GM12878 (cell line): ENCODE measurements around the gene TMEM151A. TPM values are rescaled to one million over a fixed set of nuclear protein-coding genes. Genes with fewer than 3 reads are reported as not detected.

Source experiments
- BRCA1 ChIP-seq: IDR thresholded peaks from 2 replicates; pipeline ENCODE4 v1.6.1; 2011; ENCODE audit warnings: low read depth, low read length, improper control_type of control experiment
- EGR1 ChIP-seq, 2 experiments: IDR thresholded peaks; 1 replicate in 1 of 2; 2 replicates in 1 of 2; pipeline ENCODE4 v1.6.1; 2011 to 2012; ENCODE audit warnings: low read depth in 2 of 2, low read length in 2 of 2, borderline replicate concordance in 1 of 2, mild to moderate bottlenecking in 1 of 2, moderate library complexity in 1 of 2
- EP300 ChIP-seq, 2 experiments: fragments of 150-350 bp in 1 of 2; IDR thresholded peaks; 2 replicates each; pipeline ENCODE4 v1.6.1; 2011 to 2012; ENCODE audit warnings: low read depth in 2 of 2, low read length in 2 of 2, borderline replicate concordance in 1 of 2, improper control_type of control experiment in 1 of 2, inconsistent platforms in 1 of 2; ENCODE audit not compliant: control insufficient read depth in 1 of 2
- NFXL1 ChIP-seq: fragments of 450-650 bp; IDR thresholded peaks from 2 replicates; pipeline ENCODE4 v1.6.1; 2017; ENCODE audit warnings: antibody characterized with exemption, mild to moderate bottlenecking, borderline replicate concordance
- NRF1 ChIP-seq: conservative IDR thresholded peaks from 2 replicates; pipeline ENCODE4 v1.6.1; 2011; ENCODE audit warnings: mild to moderate bottlenecking, low read depth, low read length, improper control_type of control experiment
- SP1 ChIP-seq: IDR thresholded peaks from one replicate; pipeline ENCODE4 v1.6.1; 2011; ENCODE audit warnings: low read depth, low read length
- TAF1 ChIP-seq: IDR thresholded peaks from 2 replicates; pipeline ENCODE4 v1.6.1; 2011; ENCODE audit warnings: mild to moderate bottlenecking, low read depth, low read length, borderline replicate concordance
- TBL1XR1 ChIP-seq: IDR thresholded peaks from 2 replicates; pipeline ENCODE4 v1.6.1; 2012; ENCODE audit warnings: low read depth, low read length, improper control_type of control experiment
- ZNF274 ChIP-seq: IDR thresholded peaks from one replicate; pipeline ENCODE4 v1.8.0; 2011; ENCODE audit not compliant: insufficient read length, insufficient read depth
- polyA plus RNA-seq, 11 experiments: library from polyadenylated mRNA; depleted of rRNA in 4 of 11; unstranded in 6 of 11; stranded (reverse) in 5 of 11; fragments of >200 nt; fragmentation: Nextera tagmentation in 4 of 11; fragmentation: Illumina TruSeq in 1 of 11; extraction: Ambion mirVana in 4 of 11; extraction: Trizol in 1 of 11; gene quantifications; 1 replicate in 1 of 11; 2 replicates in 10 of 11; pipeline versions ENCODE4 v1.2.1 to v1.2.3, GENCODE V29; 2011 to 2016; ENCODE audit warnings: inconsistent platforms in 2 of 11, missing spikeins in 2 of 11, low read depth in 1 of 11
- total RNA-seq, 4 experiments: library from RNA; depleted of rRNA in 3 of 4; stranded (reverse); fragments of >200 nt in 3 of 4; fragmentation: Illumina TruSeq in 1 of 4; extraction: Trizol in 1 of 4; gene quantifications; 2 replicates each; pipeline versions ENCODE4 v1.2.1 to v1.2.3, GENCODE V29; 2013 to 2021
- TF ChIP-seq, protein P1 (sequence below), 3 experiments: IDR thresholded peaks in 2 of 3; conservative IDR thresholded peaks in 1 of 3; 2 replicates each; pipeline ENCODE4 v1.5.1; 2011; ENCODE audit warnings: low read depth in 3 of 3, low read length in 3 of 3, mild to moderate bottlenecking in 3 of 3, control low read depth in 2 of 3, moderate library complexity in 2 of 3, inconsistent platforms in 1 of 3, mixed read lengths in 1 of 3; ENCODE audit not compliant: control insufficient read depth in 2 of 3, insufficient read depth in 1 of 3; ENCODE audit errors: extremely low read depth in 1 of 3
- TF ChIP-seq, protein P2 (sequence below): fragments of 450-650 bp; formaldehyde crosslinking; IDR thresholded peaks from 2 replicates; pipeline ENCODE4 v1.4.0; 2020; ENCODE audit warnings: mild to moderate bottlenecking, moderate library complexity
- TF ChIP-seq, protein P3 (sequence below): fragments of 450-650 bp; IDR thresholded peaks from 2 replicates; pipeline ENCODE4 v1.6.1; 2017; ENCODE audit warnings: antibody characterized with exemption, mild to moderate bottlenecking, moderate library complexity

Gene TMEM151A
- total and polyA plus RNA-seq, 10 of the 15 experiments (the other 5 are each of a cell fraction or from before 2014, with no cell fraction given) = not detected

DNA sequence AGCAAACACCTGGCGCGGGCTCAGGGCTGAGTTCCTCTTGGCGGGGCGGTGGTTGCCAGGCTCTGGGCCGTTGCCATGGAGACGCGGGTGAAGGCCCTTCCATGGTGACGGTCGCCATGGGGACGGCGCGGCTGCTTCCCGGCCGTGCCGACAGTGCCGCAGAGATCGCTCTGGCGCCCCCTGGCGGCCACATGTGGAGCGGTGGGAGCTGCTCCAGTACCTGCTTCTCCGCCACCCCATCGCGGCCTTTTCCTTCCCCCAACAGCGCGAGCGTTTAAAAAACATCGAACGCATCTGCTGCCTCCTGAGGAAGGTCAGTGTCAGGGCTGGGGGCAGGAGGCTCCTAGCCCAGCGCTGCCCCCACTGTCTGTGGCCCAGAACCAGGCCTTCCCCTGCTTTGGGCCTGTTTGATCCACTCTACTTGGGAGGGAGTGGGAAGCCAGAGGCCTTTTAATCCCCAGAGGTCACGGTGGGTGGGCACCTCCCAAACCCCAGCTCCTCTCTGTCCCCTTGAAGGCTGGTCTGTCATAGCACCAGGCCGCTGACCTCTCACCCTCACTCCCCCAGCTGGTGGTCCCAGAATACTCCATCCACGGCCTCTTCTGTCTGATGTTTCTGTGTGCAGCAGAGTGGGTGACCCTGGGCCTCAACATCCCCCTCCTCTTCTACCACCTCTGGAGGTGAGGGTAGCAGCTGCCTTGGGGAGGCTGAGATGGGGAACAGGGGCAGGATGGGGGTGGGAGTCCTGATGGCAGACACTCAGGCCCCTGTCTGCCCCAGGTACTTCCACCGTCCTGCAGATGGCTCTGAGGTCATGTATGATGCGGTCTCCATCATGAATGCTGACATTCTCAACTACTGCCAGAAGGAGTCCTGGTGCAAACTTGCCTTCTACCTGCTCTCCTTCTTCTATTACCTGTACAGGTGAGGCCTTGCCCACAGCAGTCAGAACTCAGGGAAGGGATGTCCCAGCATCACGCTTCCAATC, 8.9 kb upstream of the TMEM151A start (continued):
- TF ChIP-seq EP300 (IDR thresholded peaks at IDR 0.05; ENCODE audit: borderline replicate concordance in 1 of 2, control insufficient read depth in 1 of 2, low read depth in 2 of 2, low read length in 2 of 2) (peak; percentile 33 to 45; a peak in 1 of 4 replicates), SP1 (peak; percentile 42), EGR1 (IDR thresholded peaks at IDR 0.05; ENCODE audit: borderline replicate concordance in 1 of 2, low read depth in 2 of 2, low read length in 2 of 2) (peak; percentile 8 to 59; a peak in 1 of 3 replicates), NRF1 (no peak), TAF1 (no peak), NFXL1 (no peak), TBL1XR1 (no peak), BRCA1 (no peak; the same call in 1 of the 2 replicates), ZNF274 (no peak)
- TF ChIP-seq, protein P1, sequence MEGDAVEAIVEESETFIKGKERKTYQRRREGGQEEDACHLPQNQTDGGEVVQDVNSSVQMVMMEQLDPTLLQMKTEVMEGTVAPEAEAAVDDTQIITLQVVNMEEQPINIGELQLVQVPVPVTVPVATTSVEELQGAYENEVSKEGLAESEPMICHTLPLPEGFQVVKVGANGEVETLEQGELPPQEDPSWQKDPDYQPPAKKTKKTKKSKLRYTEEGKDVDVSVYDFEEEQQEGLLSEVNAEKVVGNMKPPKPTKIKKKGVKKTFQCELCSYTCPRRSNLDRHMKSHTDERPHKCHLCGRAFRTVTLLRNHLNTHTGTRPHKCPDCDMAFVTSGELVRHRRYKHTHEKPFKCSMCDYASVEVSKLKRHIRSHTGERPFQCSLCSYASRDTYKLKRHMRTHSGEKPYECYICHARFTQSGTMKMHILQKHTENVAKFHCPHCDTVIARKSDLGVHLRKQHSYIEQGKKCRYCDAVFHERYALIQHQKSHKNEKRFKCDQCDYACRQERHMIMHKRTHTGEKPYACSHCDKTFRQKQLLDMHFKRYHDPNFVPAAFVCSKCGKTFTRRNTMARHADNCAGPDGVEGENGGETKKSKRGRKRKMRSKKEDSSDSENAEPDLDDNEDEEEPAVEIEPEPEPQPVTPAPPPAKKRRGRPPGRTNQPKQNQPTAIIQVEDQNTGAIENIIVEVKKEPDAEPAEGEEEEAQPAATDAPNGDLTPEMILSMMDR (IDR thresholded peaks at IDR 0.05 in 2 of 3, conservative IDR thresholded peaks at IDR 0.05 in 1 of 3; ENCODE audit: control insufficient read depth in 2 of 3, extremely low read depth in 1 of 3, insufficient read depth in 1 of 3, low read depth in 3 of 3, low read length in 3 of 3) = peak; percentile 90 to 99 (median 97); a peak in 5 of 6 replicates
- TF ChIP-seq, protein P2, sequence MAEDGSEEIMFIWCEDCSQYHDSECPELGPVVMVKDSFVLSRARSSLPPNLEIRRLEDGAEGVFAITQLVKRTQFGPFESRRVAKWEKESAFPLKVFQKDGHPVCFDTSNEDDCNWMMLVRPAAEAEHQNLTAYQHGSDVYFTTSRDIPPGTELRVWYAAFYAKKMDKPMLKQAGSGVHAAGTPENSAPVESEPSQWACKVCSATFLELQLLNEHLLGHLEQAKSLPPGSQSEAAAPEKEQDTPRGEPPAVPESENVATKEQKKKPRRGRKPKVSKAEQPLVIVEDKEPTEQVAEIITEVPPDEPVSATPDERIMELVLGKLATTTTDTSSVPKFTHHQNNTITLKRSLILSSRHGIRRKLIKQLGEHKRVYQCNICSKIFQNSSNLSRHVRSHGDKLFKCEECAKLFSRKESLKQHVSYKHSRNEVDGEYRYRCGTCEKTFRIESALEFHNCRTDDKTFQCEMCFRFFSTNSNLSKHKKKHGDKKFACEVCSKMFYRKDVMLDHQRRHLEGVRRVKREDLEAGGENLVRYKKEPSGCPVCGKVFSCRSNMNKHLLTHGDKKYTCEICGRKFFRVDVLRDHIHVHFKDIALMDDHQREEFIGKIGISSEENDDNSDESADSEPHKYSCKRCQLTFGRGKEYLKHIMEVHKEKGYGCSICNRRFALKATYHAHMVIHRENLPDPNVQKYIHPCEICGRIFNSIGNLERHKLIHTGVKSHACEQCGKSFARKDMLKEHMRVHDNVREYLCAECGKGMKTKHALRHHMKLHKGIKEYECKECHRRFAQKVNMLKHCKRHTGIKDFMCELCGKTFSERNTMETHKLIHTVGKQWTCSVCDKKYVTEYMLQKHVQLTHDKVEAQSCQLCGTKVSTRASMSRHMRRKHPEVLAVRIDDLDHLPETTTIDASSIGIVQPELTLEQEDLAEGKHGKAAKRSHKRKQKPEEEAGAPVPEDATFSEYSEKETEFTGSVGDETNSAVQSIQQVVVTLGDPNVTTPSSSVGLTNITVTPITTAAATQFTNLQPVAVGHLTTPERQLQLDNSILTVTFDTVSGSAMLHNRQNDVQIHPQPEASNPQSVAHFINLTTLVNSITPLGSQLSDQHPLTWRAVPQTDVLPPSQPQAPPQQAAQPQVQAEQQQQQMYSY (CRISPR knock-in tag) = no peak
- TF ChIP-seq, protein P3, sequence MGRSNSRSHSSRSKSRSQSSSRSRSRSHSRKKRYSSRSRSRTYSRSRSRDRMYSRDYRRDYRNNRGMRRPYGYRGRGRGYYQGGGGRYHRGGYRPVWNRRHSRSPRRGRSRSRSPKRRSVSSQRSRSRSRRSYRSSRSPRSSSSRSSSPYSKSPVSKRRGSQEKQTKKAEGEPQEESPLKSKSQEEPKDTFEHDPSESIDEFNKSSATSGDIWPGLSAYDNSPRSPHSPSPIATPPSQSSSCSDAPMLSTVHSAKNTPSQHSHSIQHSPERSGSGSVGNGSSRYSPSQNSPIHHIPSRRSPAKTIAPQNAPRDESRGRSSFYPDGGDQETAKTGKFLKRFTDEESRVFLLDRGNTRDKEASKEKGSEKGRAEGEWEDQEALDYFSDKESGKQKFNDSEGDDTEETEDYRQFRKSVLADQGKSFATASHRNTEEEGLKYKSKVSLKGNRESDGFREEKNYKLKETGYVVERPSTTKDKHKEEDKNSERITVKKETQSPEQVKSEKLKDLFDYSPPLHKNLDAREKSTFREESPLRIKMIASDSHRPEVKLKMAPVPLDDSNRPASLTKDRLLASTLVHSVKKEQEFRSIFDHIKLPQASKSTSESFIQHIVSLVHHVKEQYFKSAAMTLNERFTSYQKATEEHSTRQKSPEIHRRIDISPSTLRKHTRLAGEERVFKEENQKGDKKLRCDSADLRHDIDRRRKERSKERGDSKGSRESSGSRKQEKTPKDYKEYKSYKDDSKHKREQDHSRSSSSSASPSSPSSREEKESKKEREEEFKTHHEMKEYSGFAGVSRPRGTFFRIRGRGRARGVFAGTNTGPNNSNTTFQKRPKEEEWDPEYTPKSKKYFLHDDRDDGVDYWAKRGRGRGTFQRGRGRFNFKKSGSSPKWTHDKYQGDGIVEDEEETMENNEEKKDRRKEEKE = no peak
